Measurements from ENCODE around the gene TSPAN3. TPM values are rescaled to one million over a fixed set of nuclear protein-coding genes. Genes with fewer than 3 reads are reported as not detected.
A peak's percentile ranks its signal among the peaks of the same experiment; 100 is the strongest.

Gene TSPAN3
- polyA plus RNA-seq, 3 donors from 2014 or later: 96.3 to 145 (median 105) TPM

DNA sequence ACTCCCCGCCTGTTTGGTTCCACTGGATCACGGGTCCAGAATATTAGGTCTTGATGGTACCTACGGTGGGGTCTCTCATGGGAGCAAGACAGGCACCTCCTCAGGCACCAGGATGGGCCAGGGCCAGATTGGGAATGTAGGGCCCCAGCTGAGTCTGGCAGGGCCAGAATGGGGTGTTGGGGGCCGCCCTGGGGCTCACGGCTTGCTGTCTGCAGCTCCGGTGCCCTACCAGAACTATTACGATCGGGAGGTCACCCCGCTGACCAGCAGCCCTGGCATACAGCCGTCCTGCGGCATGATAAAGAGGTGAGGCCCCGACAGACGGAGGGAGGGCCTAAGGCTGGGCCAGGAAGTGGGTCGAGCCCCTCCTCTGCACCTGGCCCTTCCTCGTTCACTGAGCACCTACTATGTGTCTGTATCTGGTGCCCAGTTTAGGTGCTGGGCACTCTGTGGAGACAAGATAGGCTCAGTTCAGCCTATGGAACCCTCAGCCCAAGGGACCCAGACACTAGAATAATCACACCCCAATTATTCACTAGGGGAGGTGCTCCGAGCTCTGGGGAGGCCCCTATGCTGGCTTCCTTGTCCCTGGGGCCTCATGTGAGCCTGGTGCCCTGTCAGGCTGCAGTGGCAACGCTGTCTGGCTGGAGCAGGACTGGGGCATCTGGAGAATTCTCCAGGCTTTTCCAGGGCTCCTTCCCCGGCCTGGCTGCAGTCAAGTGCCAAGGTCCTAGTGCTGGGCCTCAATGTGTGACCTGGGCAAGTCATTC lies 38.1 kb downstream of the TSPAN3 start:
- Mint-ChIP-seq H3K27me3 (ENCODE audit: low read depth in 3 of 3) (peaks cover 4 to 19% (median 15%) of the 10 kb centered on the region in 3 donors), H3K4me1 (peaks cover 5 to 13% of the 10 kb centered on the region in 2 donors), H3K4me3 (no peak overlapping the region), H3K9me3 (peaks cover 0 to 4% (median 0%) of the 10 kb centered on the region in 6 donors), H3K36me3 (peaks cover 0 to 18% (median 0%) of the 10 kb centered on the region in 3 donors), H3K27ac (peak overlapping the region in 3 of 6 donors; percentile 35 to 91 (median 39))
- no peak for DNase-seq

DNA sequence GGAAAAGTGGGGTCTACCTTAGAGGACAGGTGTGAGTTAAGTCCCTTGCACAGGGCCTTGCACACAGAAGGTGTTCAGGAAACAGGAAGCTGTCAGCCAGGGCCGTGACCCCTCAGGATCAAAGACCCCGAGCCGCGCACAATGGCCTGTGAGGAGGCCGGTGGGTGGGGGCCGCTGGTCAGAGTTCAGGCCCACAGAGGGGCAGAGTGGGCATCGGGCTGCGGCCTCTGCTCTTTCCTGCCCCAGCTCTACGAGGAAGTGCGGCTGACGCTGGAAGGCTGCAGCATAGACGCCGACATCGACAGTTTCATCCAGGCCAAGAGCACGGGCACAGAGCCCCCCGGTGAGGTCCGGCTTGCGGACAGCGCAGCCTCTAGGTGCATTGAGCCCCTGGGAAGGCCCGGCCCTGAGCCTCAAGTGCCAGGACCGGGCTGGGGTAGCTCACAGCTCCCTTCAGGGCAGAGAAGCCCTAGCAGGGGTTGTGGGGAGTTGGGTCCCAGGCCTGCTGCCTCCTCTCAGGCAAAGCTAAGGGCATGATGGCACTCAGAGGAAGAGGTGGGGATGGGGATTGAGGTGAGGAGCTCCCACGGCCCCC lies 38.8 kb downstream of the TSPAN3 start:
- H3K36me3 Mint-ChIP-seq: peaks cover 0 to 14% (median 0%) of the 10 kb centered on the region in 3 donors
- peaks cover 7 to 14% of the 10 kb centered on the region in 2 donors for H3K4me1 Mint-ChIP-seq
- peak overlapping the region in 3 of 6 donors; percentile 81 to 86 (median 82) for H3K27ac Mint-ChIP-seq
- peaks cover 0 to under 1% (median 0%) of the 10 kb centered on the region in 6 donors for H3K9me3 Mint-ChIP-seq
- no peak overlapping the region for H3K4me3 Mint-ChIP-seq
- H3K27me3 Mint-ChIP-seq (ENCODE audit: low read depth in 3 of 3): peaks cover 4 to 12% (median 10%) of the 10 kb centered on the region in 3 donors
- DNase-seq: no peak

DNA sequence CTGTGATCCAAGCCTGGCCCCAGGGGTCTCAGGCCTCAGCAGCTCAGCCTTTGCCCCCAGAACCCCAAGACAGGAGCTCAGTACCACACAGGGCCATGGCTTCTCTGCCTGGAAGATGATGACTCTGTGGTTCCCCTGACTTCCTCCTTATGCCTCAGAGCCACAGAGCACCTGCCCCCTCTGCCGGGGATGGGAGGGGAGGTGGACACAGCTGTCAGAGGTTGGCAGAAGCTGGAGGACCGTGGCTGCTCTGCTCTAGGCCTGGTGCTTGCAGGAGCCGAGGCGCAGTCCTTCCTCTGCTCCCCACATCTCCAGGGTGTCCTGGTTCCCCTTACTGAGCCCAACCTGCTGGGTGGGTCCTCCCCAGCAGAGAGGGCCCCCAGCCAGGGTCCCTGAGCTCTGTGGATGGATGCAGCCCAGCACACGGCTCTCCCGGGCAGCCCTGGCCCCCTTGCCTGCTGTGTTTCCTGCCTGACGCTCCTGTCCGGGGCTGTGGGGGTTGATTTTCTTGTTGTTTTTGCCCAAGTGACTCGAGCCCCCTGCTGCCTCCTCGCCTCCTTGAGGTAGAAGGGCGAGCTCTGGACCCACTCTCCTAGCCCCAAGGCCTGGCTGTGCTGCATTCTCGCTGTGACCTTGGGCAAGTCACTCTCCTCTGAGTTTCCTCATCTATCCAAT lies 39.4 kb downstream of the TSPAN3 start:
- DNase-seq: peak in 2 of 3 donors; percentile 32 to 37
- Mint-ChIP-seq H3K36me3 (peaks cover 0 to 16% (median 0%) of the 10 kb centered on the region in 3 donors), H3K4me1 (peaks cover 12 to 17% of the 10 kb centered on the region in 2 donors), H3K9me3 (no peaks in the 10 kb centered on the region), H3K4me3 (no peak overlapping the region), H3K27me3 (ENCODE audit: low read depth in 3 of 3) (peaks cover 3 to 10% (median 7%) of the 10 kb centered on the region in 3 donors), H3K27ac (peak overlapping the region in 5 of 6 donors; percentile 61 to 86 (median 81))

DNA sequence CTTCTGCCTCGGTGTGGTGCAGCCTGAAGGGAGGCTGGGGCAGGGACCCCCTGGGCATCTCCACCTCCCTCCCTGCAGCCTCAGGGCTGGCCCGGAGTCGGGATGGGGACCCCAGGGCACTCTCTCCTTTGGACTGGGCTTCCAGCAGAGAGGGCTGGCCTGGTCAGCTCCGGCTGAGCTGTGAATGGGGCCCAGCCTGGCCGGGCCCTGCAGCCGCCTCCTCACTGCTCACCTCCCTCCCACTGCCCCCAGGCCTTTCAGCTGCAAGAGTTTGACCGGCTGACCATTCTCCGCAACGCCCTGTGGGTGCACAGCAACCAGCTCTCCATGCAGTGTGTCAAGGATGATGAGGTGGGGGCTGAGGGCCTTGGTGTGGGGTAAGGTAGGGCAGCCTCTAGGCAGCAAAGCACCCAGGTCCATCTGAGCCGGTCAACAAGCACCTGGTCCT lies 40.0 kb downstream of the TSPAN3 start:
- Mint-ChIP-seq H3K9me3 (no peaks in the 10 kb centered on the region), H3K27ac (peak overlapping the region in 2 of 6 donors; percentile 30 to 36), H3K27me3 (ENCODE audit: low read depth in 3 of 3) (peaks cover 0 to 5% (median 3%) of the 10 kb centered on the region in 3 donors), H3K4me1 (peaks cover 15 to 16% of the 10 kb centered on the region in 2 donors), H3K36me3 (peaks cover 0 to 14% (median 0%) of the 10 kb centered on the region in 3 donors), H3K4me3 (no peak overlapping the region)
- no peak for DNase-seq

DNA sequence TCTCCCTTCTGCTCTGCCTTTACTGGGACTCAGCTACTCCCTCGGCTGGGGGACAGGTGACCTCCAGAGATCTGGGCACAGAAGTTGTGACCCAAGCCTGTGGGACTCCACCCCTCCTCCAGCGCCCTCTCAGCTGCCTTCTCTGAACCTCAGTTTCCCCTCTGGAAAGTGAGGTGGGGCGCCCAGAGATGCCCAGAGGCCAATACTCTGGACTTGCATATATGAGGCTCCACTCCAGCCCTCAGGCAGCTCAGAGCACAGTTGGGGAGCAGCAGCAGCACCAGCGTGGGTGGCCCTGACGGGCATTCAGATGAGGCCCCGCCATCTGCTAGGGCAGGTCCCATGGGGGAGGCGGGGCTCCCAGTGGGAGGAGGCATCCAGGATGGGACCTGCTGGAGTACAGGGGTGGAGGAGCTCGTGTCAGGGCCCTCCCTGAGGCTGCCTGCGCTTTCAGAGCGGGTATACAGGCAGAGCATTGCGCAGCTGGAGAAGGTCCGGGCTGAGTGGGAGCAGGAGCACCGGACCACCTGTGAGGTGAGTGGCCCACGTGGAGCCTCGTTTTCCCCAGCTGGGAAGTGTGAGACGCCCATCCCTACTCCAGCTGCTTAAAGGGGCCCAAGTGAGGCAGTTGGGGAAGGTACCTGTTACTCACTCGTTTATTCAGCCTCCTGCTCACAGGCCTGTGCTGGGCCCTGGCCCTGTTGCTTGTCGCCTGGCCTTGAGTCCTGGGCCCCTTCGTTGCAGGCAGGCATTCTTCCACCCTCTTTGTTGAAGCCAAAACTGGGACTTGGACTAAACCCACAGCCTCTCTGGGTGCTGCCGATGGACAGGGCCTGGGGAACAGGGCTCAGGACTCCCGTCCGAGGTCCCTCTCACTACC lies 40.6 kb downstream of the TSPAN3 start:
- no peak for DNase-seq
- peak overlapping the region in 4 of 6 donors; percentile 48 to 82 (median 53) for H3K27ac Mint-ChIP-seq
- H3K36me3 Mint-ChIP-seq: peaks cover 0 to 14% (median 0%) of the 10 kb centered on the region in 3 donors
- peaks cover 0 to 5% (median 3%) of the 10 kb centered on the region in 3 donors for H3K27me3 Mint-ChIP-seq (ENCODE audit: low read depth in 3 of 3)
- H3K4me1 Mint-ChIP-seq: peaks cover 20% of the 10 kb centered on the region in 2 donors
- no peak overlapping the region for H3K4me3 Mint-ChIP-seq
- no peaks in the 10 kb centered on the region for H3K9me3 Mint-ChIP-seq

DNA sequence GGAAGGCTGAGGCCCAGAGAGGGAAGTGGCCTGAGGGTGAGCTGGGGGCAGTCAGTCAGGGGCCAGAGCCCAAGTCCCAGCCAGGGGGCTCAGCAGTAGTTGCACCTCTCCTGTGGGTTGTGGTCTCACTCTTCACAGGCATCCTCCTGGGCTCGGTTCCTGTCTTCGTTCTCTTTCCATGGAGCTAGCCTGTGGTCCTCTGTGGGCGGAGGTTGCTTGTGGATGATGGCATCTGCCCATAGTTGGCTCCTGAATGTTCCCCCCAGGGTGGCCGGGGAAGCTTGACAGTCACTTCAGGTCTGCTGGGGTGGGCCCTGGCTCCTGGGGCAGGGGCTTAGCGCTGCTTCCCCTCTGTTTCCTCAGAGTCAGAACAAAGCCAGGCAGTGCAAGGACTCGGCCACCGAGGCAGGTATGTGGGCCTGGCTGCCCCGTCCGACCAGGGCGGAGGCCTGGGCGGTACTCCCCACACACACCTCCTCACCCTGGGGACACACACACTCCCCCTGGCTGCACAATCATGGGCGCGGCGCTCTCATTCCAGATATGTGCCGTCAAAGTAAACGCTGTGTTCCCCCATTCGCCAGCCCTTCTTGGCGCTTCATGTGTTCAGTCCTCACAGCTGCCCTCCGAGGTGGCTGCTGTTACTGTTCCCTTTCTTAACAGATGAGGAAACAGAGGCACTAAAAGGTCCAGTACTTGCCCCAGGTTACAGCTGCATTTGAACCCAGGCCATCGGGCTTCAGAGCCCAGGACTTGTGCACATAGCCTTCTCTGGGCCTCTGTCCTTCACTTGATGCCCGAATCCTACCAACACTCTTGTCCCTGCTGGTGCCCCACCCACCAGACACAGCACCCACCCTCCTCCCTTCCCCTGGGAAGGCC lies 41.5 kb downstream of the TSPAN3 start:
- Mint-ChIP-seq H3K9me3 (no peaks in the 10 kb centered on the region), H3K36me3 (peaks cover 0 to 14% (median 0%) of the 10 kb centered on the region in 3 donors), H3K4me3 (no peak overlapping the region), H3K27me3 (ENCODE audit: low read depth in 3 of 3) (peaks cover 0 to 3% (median 3%) of the 10 kb centered on the region in 3 donors), H3K4me1 (peaks cover 19 to 21% of the 10 kb centered on the region in 2 donors), H3K27ac (peak overlapping the region in 5 of 6 donors; percentile 48 to 82 (median 65))
- no peak for DNase-seq

DNA sequence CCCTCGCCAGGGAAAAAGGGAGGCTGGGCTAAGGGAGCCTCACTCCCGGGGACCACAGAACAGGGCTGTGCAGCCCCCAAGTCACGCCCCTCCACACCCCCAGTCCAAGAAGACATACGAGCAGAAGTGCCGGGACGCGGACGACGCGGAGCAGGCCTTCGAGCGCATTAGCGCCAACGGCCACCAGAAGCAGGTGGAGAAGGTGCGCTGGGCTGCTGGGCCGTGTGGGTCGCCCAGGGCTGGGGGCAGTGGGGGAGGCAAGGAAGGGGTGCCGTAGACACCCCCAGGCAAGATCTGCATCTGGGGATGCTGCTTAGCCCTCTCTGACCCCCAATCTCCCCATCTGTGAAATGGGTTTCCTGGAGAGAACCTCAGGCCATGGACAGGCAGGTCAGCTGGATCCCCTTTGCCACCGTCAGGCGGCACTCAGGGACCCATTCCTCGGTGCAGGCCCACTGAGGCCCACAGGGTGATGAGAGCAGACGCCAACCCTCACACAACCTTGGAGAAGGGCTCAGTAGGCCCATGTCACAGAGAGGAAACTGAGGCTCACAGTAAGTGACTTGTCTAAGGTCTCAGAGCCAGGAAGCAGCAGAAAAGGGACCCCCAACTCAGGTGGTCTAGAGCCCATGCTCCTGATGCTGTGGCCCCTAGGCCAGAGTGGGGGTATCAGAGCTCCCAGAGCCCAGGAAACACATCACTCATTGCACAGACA lies 42.3 kb downstream of the TSPAN3 start:
- H3K27ac Mint-ChIP-seq: peak overlapping the region in 3 of 6 donors; percentile 42 to 61 (median 48)
- no peak overlapping the region for H3K4me3 Mint-ChIP-seq
- DNase-seq: no peak
- H3K9me3 Mint-ChIP-seq: no peaks in the 10 kb centered on the region
- peaks cover under 1% of the 10 kb centered on the region in 3 donors for H3K27me3 Mint-ChIP-seq (ENCODE audit: low read depth in 3 of 3)
- peaks cover 0 to 14% (median 0%) of the 10 kb centered on the region in 3 donors for H3K36me3 Mint-ChIP-seq
- peaks cover 25 to 29% of the 10 kb centered on the region in 2 donors for H3K4me1 Mint-ChIP-seq

DNA sequence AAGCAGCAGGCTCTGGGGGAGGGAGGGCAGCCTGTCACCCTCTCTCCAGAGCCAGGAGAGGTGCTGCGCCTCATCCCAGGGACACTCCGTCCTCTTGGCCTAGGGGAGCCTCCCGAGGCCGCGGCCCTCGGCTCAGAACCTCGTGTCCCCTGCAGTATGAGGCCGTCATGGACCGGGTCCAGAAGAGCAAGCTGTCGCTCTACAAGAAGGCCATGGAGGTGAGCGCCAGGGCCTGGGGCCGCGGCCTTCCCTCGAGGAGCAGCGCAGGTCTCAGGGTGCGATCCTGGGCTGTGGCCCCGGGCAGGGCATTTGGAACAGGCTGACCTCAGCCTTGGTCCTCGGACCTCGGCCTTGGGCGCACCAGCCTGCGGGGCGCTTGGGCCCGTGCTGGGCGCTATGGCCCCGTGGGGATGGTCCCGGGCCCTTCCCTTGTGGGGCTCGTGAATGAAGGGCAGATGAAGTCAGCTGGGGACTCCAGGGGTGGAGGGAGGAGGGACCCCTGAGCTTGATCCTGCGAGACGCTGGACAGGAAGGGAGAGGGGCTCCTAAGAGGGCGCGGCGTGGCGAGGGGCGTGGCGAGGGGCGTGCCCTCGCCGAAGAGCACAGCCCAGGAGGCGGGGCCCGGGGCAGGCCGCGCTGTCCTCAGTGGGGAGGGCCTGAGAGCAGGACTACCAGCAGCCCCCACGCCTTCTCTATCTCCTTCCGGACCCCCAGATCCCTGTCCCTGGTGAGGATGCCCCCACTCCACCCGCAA lies 43.0 kb downstream of the TSPAN3 start:
- no peaks in the 10 kb centered on the region for H3K9me3 Mint-ChIP-seq
- H3K27ac Mint-ChIP-seq: peak overlapping the region in 3 of 6 donors; percentile 57 to 78 (median 74)
- no peak for DNase-seq
- no peak overlapping the region for H3K4me3 Mint-ChIP-seq
- H3K36me3 Mint-ChIP-seq: peaks cover 0 to 14% (median 0%) of the 10 kb centered on the region in 3 donors
- peaks cover 33 to 37% of the 10 kb centered on the region in 2 donors for H3K4me1 Mint-ChIP-seq
- H3K27me3 Mint-ChIP-seq (ENCODE audit: low read depth in 3 of 3): peaks cover 0 to 3% (median 3%) of the 10 kb centered on the region in 3 donors

DNA sequence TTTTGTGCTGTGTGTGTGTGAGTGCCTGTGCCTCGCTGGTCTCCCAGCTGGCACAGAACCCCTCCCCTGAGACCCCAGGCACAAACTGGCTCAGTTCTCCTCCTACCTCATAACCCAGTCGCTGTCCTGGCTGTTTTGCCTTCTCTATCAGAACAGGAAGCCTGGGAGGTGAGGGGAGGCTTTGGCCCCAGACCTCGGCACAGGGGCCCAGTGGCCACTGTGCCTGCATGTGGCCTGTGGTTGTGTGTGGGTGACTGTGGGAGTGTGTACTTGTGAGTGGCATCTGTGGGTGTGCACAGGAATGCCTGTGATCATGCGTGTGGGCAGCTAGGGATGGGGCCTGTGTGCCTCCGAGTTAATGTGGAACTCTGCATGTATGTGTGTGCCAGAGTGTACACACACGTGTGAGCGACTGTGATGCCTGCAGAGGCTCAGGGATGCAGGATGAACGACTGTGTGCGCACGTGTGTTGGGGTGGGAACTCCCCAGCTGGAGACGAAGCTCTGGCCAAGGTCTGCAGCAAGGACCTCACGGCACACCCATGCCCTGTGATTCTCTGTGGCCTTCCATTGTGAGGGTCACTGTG lies 43.7 kb downstream of the TSPAN3 start:
- Mint-ChIP-seq H3K27me3 (ENCODE audit: low read depth in 3 of 3) (peaks cover 0 to 5% (median 3%) of the 10 kb centered on the region in 3 donors), H3K4me1 (peaks cover 39 to 43% of the 10 kb centered on the region in 2 donors), H3K27ac (peak overlapping the region; percentile 57 to 81 (median 70)), H3K36me3 (peaks cover 0 to 16% (median under 1%) of the 10 kb centered on the region in 3 donors), H3K4me3 (no peak overlapping the region), H3K9me3 (no peaks in the 10 kb centered on the region)
- no peak for DNase-seq

DNA sequence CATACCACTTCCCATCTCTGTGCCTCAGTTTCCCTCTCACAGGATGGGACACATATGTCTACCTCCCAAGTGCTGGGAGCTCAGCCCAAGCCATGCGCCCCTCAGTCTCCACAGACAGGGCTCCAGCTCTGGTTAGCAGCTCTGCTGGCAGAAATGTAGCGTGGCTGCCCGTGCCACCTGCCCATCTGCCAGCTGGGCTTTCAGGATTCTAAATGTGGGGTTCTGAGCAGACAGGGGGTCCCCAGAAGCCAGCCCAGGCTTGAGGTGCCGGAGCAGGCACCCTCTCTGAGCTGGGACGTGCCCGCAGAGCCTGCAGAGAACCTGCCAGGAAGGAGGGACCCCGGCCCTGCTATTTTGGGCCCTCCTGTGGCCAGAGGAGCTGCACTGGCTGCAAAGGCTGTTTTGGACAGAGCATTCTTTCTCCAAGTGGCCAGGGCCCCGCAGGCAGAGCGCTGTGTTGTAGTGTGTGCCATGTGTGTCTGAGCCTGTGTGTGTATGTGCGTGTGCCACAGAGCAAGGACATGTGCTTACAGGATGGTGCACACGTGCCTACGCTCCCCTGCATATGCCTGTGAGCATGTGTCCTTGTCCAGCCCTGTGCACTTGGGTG lies 44.3 kb downstream of the TSPAN3 start:
- peaks cover 45 to 46% of the 10 kb centered on the region in 2 donors for H3K4me1 Mint-ChIP-seq
- peak overlapping the region; percentile 61 to 81 (median 76) for H3K27ac Mint-ChIP-seq
- no peaks in the 10 kb centered on the region for H3K9me3 Mint-ChIP-seq

More for the DNA sequence above, 44.3 kb downstream of the TSPAN3 start:
- no peak overlapping the region for H3K4me3 Mint-ChIP-seq
- peaks cover 0 to 10% (median 3%) of the 10 kb centered on the region in 3 donors for H3K27me3 Mint-ChIP-seq (ENCODE audit: low read depth in 3 of 3)
- no peak for DNase-seq
- peaks cover 0 to 18% (median 3%) of the 10 kb centered on the region in 3 donors for H3K36me3 Mint-ChIP-seq

Measured in immature natural killer cell (primary cell).